DMS153 treated with DMSO at 0.1 percent for 48 hours (cell line): ENCODE results near the gene ZC3H18.

Source experiments
- DNase-seq: peaks from one replicate; lab custom pipeline; 2025; ENCODE audit not compliant: unreplicated experiment; lab: John Stamatoyannopoulos, UW

Gene ZC3H18

DNA sequence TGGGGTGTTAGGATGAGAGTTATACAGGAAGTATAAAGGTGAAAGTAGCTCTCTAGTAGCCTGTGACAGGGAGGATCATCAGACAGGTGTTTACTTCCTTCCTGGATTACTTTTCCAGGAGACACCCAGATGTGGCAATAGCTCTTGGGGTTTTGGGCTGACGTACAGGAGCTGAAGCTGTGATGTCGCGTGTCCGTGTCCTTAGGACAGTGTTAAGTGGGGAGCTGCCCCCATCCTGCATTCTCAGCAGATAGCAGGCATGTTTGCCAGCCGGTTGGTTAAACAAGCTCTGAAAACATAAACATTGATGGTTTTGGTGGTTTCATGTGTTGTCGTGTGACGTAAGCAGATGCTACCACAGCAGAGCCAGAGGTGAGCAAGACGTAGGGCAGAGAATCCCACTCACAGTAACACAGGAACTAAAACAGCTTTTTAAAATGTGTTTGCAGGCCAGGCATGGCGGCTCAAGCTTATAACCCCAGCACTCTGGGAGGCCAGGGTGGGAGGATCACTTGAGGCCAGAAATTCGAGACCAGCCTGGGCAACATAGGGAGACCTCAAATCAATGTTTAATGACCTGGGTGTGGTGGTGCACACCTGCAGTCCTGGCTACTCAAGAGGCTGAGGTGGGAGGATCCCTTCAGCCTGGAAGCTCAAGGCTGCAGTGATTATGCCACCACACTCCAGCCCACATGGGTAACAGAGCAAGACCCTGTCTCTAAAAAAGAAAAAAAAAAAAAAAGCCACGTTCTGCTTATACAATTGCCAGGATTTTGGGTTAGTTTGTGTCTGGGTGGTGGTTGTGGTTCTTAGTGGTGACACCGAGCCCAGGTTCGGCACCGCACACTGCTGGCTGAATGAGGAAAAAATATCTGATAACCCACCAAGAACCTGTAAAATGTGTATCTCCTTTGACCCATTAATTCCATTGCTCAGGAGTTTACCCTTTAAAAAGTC, 49.9 kb downstream of the ZC3H18 start:
- DNase-seq, result no peak

- DNase-seq, result no peak
Observed at GRCh38 chr16:88622125-88622524, 51.9 kb downstream of the ZC3H18 start.

- no peak for DNase-seq
Observed at GRCh38 chr16:88622866-88623265, 52.7 kb downstream of the ZC3H18 start.

- no peak for DNase-seq
Observed at GRCh38 chr16:88623858-88624257, 53.7 kb downstream of the ZC3H18 start.

DNA sequence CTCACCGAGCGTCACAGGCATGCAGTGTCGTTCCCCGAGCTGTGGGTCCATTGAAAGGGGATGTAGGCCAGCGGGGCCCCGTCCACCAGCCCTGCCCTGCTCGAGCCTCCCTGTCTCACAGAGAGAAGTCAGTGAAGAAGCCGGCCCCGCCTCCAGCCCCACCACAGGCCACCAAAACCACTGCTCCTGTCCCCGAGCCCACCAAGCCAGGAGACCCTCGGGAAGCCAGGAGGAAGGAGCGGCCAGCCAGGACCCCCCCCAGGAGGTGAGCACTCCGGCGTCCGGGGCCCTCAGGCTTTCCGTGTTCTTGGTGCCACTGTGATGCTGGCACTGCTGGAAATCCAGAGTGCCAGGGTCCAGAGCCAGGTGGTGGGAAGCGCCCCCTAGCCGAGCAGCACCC, 54.3 kb downstream of the ZC3H18 start:
- DNase-seq, result no peak

DNA sequence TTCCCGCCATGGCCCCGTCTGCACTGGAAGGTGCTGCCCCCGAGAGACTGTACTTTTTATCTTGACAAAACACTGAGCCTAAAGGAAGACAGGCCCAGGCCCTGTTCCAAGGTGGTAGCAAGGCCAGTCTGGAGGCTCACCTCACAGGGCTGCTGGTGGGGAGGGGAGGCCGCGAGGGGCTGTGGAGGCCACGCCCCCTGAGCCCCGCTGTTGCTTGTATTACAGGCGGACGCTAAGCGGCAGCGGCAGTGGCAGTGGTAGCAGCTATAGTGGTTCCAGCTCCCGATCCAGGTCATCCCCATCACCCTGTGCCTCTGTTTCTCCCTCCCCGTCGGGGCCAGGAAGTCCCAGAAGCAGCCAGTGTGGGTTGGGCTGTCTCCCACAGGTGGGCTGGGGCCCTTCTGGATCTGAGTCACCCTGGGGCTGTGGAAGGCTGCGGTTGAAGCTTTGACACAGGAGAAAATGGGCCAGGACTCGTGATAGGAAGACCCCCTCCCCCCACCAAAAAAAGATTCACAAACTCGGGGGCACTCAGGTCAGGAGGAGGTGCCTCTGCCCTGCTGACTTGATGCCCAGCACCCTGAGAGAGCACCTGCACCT, 54.9 kb downstream of the ZC3H18 start:
- no peak for DNase-seq

- DNase-seq, result no peak
Observed at GRCh38 chr16:88626646-88627045, 56.4 kb downstream of the ZC3H18 start.

DNA sequence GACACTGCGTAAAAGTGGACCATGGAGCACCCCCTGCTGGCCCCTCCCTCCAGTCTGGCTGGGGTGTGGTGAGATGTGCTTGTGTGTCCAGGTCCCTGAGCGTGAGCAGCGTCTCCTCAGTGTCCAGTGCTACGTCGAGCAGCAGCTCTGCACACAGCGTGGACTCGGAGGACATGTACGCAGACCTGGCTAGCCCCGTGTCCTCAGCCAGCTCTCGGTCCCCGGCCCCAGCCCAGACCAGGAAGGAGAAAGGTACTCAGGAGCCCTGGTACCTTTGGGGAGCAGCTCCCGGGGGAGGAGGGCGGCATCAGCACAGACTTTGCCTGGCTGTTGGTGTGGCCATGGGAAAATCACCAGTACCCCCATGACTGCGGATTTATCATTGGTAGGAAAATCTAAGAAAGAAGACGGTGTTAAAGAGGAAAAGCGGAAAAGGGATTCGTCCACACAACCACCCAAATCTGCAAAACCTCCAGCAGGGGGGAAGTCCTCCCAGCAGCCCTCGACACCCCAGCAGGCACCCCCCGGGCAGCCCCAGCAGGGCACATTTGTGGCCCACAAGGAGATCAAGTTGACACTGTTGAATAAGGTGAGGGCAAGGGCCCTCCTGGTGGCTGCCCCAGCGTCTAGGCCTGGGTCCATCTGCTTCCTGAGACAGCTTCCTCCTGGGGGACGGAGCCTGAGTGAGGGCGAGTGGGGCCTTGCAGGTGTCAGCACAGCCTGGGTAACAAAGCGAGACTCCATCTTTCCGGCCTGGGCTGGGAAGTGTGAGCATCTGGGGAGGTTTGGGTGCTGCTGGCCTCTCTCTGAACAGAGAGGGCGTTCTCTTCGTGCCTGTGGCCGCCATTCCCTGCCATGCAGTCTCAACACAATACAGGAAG, 57.6 kb downstream of the ZC3H18 start:
- no peak for DNase-seq

- no peak for DNase-seq
Observed at GRCh38 chr16:88628512-88628974, 58.3 kb downstream of the ZC3H18 start.

GRCh38 chr16:88629835-88630234, 59.6 kb downstream of the ZC3H18 start:
- DNase-seq, result no peak

DNA sequence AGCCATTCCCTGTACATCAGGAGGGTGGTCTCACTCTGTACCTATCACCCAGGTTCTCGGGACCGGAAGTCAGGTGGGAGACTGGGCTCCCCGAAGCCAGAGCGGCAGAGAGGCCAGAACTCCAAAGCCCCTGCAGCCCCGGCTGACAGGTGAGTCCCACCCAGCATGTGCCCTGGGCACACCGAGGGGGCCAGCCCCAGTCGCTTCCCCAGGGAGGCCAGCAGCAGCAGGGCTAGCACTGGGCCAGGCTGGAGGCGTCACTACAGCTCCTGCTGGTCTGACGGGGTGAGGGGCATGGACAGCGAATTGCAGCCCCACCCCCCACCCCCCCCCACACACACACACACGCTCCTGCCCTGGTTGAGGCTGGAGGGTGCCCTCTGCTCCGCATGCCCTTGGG, 60.2 kb downstream of the ZC3H18 start:
- no peak for DNase-seq

DNA sequence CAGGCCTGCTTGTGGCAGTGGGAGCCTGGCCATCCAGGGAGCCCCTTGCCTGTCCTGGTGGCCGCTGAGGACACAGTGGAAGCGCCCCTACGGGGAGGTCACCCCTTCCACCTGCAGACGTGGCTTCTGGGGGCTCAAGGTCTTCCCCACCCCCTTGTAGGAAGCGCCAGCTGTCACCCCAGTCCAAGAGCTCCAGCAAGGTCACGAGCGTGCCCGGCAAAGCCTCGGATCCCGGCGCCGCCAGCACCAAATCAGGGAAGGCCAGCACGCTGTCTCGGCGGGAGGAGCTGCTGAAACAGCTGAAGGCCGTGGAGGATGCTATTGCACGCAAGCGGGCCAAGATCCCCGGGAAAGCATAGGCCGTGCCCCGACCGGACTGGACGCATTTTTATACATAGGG, 60.7 kb downstream of the ZC3H18 start:
- no peak for DNase-seq

DNA sequence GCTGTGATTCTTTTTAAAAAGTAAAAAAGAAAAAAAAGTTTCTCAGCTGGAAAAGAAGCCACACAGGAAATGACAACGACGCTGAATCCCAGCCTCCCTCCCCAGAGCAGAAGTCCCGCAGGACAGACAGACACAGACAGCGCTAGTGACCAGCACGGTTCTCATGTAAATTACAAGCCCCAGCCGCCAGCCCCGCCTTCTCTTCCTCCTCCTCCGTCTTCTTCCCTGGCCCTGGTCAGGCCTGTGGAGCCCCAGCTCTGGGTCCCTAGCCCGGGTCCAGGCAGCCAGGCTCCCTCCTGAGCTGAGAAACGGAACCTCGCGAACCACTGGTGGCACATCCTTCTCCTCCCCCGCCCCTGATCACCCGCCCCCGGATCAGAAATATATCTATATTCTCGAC, 61.2 kb downstream of the ZC3H18 start:
- no peak for DNase-seq

DNA sequence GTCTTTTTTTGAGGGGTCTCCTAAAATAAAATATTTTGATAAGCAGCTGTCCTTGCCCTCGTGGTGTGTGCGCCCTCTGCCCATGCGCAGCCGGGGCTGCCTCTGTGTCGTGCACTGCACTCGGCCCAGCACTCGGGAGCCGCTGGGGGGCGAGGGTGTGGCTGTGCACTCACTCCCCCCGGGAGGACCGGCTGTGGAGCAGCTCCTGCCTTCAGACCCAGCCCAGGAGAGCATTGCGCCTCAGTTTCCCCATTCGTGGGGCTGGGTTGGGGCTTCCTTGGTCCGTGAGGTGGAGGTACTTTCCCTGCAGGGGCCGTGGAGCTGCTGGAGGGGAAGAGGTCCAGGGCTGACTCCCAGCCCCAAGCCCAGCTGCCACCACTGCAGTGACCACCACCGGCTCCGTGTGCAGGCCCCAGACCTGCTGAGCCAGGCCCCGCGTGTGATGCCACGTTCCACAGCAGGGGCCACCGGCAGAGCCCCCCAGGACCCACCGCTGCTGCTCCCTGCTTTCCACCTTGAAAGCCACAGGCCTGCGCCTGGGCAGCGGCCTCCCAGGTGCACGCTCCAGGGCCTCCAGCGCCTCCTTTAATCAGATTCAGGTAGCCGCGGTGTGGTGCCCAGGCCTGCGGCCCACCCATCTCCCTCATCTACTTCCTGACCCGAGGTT, 61.9 kb downstream of the ZC3H18 start:
- no peak for DNase-seq

DNA sequence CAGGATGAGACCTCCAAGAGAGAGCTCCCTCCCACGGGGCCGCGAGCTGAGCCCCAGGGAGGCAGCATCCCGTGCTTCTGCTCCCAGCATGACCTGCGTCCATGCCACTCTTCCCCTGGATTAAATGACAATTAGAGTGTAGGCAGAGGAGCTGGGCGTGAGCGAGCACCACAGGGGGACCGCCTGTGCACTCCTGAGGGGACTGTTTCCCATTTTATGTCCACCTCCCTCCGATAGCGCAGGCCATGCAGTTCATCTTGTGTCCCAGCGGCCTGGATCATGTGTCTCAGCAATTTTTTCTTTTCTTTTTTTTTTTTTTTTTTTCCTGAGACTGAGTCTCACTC, 62.4 kb downstream of the ZC3H18 start:
- no peak for DNase-seq

GRCh38 chr16:88633684-88634140, 63.5 kb downstream of the ZC3H18 start:
- DNase-seq, result no peak

GRCh38 chr16:88634141-88634993, 64.2 kb downstream of the ZC3H18 start:
- DNase-seq, result no peak

DNA sequence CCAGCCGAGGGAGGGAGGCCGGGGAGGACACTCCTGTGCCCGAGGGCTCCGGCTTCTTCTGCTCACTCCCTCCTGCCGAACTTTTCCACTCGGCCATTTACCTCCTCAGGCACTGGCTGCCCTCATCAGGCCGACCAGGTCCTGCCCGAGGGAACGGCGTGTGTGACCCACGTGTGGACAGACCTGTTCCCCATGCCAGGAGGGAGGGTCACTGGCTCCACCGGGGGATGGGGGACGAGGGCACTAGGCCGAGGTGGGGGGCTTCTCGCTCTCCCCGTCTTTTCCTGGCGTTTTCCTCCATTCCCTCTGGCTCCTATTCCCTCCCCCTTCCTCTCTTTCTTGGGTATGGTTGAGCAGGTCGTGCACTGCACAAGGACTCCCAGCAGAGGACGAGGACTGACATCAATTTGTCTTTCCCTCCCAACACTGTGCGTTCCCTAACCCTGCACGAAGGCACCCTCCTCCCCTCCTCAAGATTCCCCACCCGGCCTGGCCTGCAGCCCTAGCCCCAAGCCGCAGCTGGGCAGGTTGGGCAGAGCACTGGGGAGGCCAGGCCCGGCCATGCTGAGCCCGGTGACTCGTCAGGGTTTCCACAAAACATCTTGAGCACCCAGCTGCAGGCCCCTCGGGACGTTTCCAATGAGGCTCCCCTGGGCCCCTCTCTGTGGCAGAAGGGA, 64.9 kb downstream of the ZC3H18 start:
- DNase-seq, result no peak

- no peak for DNase-seq
Observed at GRCh38 chr16:88635671-88636319, 65.6 kb downstream of the ZC3H18 start.
